ENCODE results near the gene PLIN3.
"Not testable (repeated sequence)": the region's sequence is repeated elsewhere in the genome, so short reads cannot be mapped to it uniquely, and the experiment has no call there.

The PLIN3 gene

GRCh38 chr19:4861147-4861546 lies 6.3 kb downstream of the PLIN3 start:
- no peak for DNase-seq
- TF ChIP-seq CTCF (IDR thresholded peaks at IDR 0.05), result no peak
- intact Hi-C loops (cut with DNase I; ENCODE audit: low total_unique reads), result no loop called here
- H3K9me3 ChIP-seq, result no peaks in the 10 kb centered on the region
- peaks cover 0 to 2% (median under 1%) of the 10 kb centered on the region in 4 donors for H3K4me1 ChIP-seq
- peaks cover 26 to 60% (median 54%) of the 10 kb centered on the region in 3 donors for H3K36me3 ChIP-seq
- H3K27ac ChIP-seq, result no peak overlapping the region
- H3K27me3 ChIP-seq, result no peaks in the 10 kb centered on the region
- no peak overlapping the region for H3K4me3 ChIP-seq

DNA sequence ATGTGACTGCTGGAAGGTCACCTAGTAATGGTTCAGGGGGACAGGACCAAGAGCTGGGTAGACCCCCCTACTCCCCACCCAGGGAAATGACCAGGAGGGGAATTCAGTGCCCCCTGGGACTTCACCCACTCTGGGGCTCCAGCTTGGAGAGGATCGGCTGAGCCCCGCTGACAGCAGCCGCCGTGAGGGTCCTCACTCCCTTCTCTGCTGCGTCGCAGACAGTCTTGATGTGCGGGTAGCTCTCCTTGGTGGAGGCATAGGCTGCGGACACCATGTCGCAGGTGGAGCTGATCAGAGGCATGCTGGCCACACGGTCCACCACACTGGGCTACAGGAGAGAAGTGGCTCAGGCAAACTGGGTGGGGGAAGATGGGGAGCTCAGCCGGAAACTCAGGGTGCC lies 7.8 kb downstream of the PLIN3 start:
- Histone ChIP-seq H3K27me3 (no peaks in the 10 kb centered on the region), H3K9me3 (no peaks in the 10 kb centered on the region), H3K4me3 (no peak overlapping the region), H3K36me3 (peaks cover 29 to 74% (median 66%) of the 10 kb centered on the region in 3 donors), H3K4me1 (no peaks in the 10 kb centered on the region), H3K27ac (no peak overlapping the region)
- TF ChIP-seq CTCF (IDR thresholded peaks at IDR 0.05), result no peak
- DNase-seq, result no peak
- intact Hi-C loops (cut with DNase I; ENCODE audit: low total_unique reads), result no loop called here

DNA sequence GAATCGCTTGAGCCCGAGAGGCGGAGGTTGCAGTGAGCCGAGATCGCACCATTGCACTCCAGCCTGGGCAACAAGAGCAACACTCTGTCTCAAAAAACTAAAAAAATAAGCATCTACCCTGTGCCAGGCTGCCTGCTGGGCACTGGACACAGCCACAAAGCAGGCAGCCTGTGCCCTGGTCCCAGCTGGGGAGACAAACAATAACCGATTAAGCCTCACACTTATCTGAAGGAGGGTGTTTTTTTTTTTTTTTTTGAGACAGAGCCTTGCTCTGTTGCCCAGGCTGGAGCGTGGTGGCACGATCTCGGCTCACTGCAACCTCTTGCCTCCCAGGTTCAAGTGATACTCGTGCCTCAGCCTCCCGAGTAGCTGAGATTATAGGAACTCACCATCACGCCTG lies 11.0 kb downstream of the PLIN3 start:
- H3K9me3 ChIP-seq; H3K4me1 ChIP-seq; H3K4me3 ChIP-seq; intact Hi-C loops (cut with DNase I; ENCODE audit: low total_unique reads); H3K27ac ChIP-seq; DNase-seq; H3K27me3 ChIP-seq: not testable (repeated sequence)
- H3K36me3 ChIP-seq, result peaks cover 29 to 98% (median 77%) of the 10 kb centered on the region in 3 donors

DNA sequence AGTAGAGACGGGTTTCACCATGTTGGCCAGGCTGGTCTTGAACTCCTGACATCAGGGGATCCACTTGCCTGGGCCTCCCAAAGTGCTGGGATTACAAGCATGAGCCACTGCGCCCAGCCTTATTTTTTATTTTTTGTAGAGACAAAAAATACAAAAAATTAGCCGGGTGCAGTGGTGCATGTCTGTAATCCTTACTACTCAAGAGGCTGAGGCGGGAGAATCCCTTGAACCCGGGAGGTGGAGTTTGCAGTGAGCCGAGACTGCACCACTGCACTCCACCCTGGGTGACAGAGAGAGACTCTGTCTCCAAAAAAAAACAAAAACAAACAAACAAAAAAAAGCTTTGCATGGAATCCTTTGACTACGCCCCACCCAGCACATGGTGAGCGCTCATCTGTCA lies 14.0 kb downstream of the PLIN3 start:
- not testable (repeated sequence) for H3K4me3 ChIP-seq, H3K4me1 ChIP-seq, DNase-seq, H3K27me3 ChIP-seq, H3K9me3 ChIP-seq, H3K27ac ChIP-seq
- intact Hi-C loops (cut with DNase I; ENCODE audit: low total_unique reads), result loop anchor here (2.0 kb wide), 1 partner anchor 43 kb away; no protein-coding TSS in a partner anchor
- peaks cover 21 to 95% (median 64%) of the 10 kb centered on the region in 3 donors for H3K36me3 ChIP-seq

GRCh38 chr19:4852484-4852883 lies 15.0 kb downstream of the PLIN3 start:
- H3K4me1 ChIP-seq, result no peaks in the 10 kb centered on the region
- no peak for DNase-seq
- intact Hi-C loops (cut with DNase I; ENCODE audit: low total_unique reads), result loop anchor here (2.0 kb wide), 1 partner anchor 42 kb away; no protein-coding TSS in a partner anchor
- no peaks in the 10 kb centered on the region for H3K27me3 ChIP-seq
- H3K27ac ChIP-seq, result no peak overlapping the region
- no peaks in the 10 kb centered on the region for H3K9me3 ChIP-seq
- peaks cover 25 to 95% (median 65%) of the 10 kb centered on the region in 3 donors for H3K36me3 ChIP-seq
- H3K4me3 ChIP-seq, result no peak overlapping the region
- TF ChIP-seq CTCF (IDR thresholded peaks at IDR 0.05), result no peak

GRCh38 chr19:4851551-4852290 lies 15.7 kb downstream of the PLIN3 start:
- Histone ChIP-seq H3K4me1 (no peaks in the 10 kb centered on the region), H3K4me3 (no peak overlapping the region), H3K27ac (no peak overlapping the region), H3K9me3 (no peaks in the 10 kb centered on the region), H3K27me3 (no peaks in the 10 kb centered on the region), H3K36me3 (peaks cover 21 to 95% (median 62%) of the 10 kb centered on the region in 3 donors)
- peak; percentile 85 to 92 for TF ChIP-seq CTCF (IDR thresholded peaks at IDR 0.05)
- intact Hi-C loops (cut with DNase I; ENCODE audit: low total_unique reads), result loop anchor here (2.0 kb wide), 1 partner anchor 41 kb away; no protein-coding TSS in a partner anchor
- peak; percentile 65 to 86 for DNase-seq

Data from tibial artery (tissue), 4 donors.